Measurements from ENCODE around the gene TRIM60.
"Not testable (repeated sequence)": the region's sequence is repeated elsewhere in the genome, so short reads cannot be mapped to it uniquely, and the experiment has no call there.

Gene TRIM60

GRCh38 chr4:165053645-165054044, 21.8 kb downstream of the TRIM60 start, which contains the start of gene TRIM75:
Gene TRIM75, plus strand, starts transcription at chr4:165053866. Its CDS starts 5,282 bp downstream, at chr4:165059148.
- no peak for DNase-seq (ENCODE audit: low read depth in 2 of 2)

- DNase-seq (ENCODE audit: low read depth in 2 of 2): no peak
Measured at GRCh38 chr4:165055601-165056000, 23.8 kb downstream of the TRIM60 start.

GRCh38 chr4:165058666-165059065, 26.9 kb downstream of the TRIM60 start:
- DNase-seq (ENCODE audit: low read depth in 2 of 2): no peak

GRCh38 chr4:165059386-165059785, 27.6 kb downstream of the TRIM60 start:
- DNase-seq (ENCODE audit: low read depth in 2 of 2): no peak

GRCh38 chr4:165060938-165061337, 29.1 kb downstream of the TRIM60 start:
- no peak for DNase-seq (ENCODE audit: low read depth in 2 of 2)

GRCh38 chr4:165070560-165070959, 38.8 kb downstream of the TRIM60 start:
- no peak for DNase-seq (ENCODE audit: low read depth in 2 of 2)

- DNase-seq (ENCODE audit: low read depth in 2 of 2): not testable (repeated sequence)
Measured at GRCh38 chr4:165073346-165073745, 41.5 kb downstream of the TRIM60 start.

- no peak for DNase-seq (ENCODE audit: low read depth in 2 of 2)
Measured at GRCh38 chr4:165077034-165077578, 45.3 kb downstream of the TRIM60 start.

- DNase-seq (ENCODE audit: low read depth in 2 of 2): no peak
Measured at GRCh38 chr4:165079476-165079875, 47.7 kb downstream of the TRIM60 start.

- not testable (repeated sequence) for DNase-seq (ENCODE audit: low read depth in 2 of 2)
Measured at GRCh38 chr4:165084787-165085186, 53.0 kb downstream of the TRIM60 start.

GRCh38 chr4:165085946-165086345, 54.1 kb downstream of the TRIM60 start:
- DNase-seq (ENCODE audit: low read depth in 2 of 2): no peak

GRCh38 chr4:165088366-165088765, 56.6 kb downstream of the TRIM60 start:
- DNase-seq (ENCODE audit: low read depth in 2 of 2): no peak

Data from activated CD8-positive, alpha-beta memory T cell treated with anti-CD3 and anti-CD28 coated beads for 4 hours (primary cell).